ENCODE results near the gene ADAM12. TPM values are rescaled to one million over a fixed set of nuclear protein-coding genes. Genes with fewer than 3 reads are reported as not detected.

ADAM12 gene
- total and polyA plus RNA-seq, 2 of the 13 experiments (the other 11 are each of a cell fraction or from before 2014, with no cell fraction given) = not detected

DNA sequence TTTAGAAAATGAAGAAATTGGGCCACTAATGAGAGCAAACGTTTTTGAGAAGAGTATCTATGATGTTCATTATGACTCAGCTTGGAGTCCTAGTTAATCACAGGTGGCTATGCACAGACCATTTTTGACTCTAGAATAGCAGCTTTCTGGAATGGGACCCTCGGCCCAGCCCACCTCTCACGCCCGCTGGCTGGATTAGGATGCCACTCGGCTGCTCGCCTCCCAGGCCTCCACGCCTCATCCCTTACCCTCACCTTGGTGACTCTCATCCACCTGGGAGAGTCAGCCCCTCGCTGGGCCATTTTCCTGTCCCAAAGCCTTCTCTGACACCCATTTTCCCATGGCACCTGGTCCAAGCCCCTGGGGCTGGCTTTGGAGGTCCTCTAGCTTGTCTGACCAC lies 173.6 kb downstream of the ADAM12 start:
- Histone ChIP-seq H3K4me2 (ENCODE audit: low read depth, low read length) (no peak overlapping the region), H3K27me3 (ENCODE audit: control insufficient read depth in 1 of 2, insufficient read depth in 2 of 2, low read length in 2 of 2) (no peaks in the 10 kb centered on the region; a peak in 1 of 5 replicates), H3K9ac (ENCODE audit: insufficient read depth, low read depth, low read length) (no peak overlapping the region), H3K4me3 (replicated peaks in 1 of 3; ENCODE audit: insufficient read depth in 1 of 3, low read depth in 2 of 3, low read length in 3 of 3) (no peak overlapping the region), H4K20me1 (ENCODE audit: insufficient read depth, low read length) (no peaks in the 10 kb centered on the region), H3K27ac (ENCODE audit: extremely low read length, insufficient read depth, low read length) (no peak overlapping the region), H3K4me1 (ENCODE audit: insufficient read depth, low read length) (no peaks in the 10 kb centered on the region), H2AFZ (ENCODE audit: low read length) (no peak overlapping the region), H3K36me3 (replicated peaks in 1 of 2; ENCODE audit: control insufficient read depth in 1 of 2, insufficient read depth in 2 of 2, low read length in 2 of 2) (no peaks in the 10 kb centered on the region), H3K79me2 (ENCODE audit: insufficient read depth, low read length) (no peaks in the 10 kb centered on the region), H3K9me3 (ENCODE audit: low read length) (no peaks in the 10 kb centered on the region)
- BruUV-seq (replicated peaks) = no TSS peak
- ChIA-PET CTCF (ENCODE audit: low intra/inter-chr PET ratio, low total read pairs) (no interaction called here), POLR2A (no interaction called here)
- TF ChIP-seq ZNF597 (CRISPR knock-in tag; IDR thresholded peaks at IDR 0.05) = no peak
- no peak for TF ChIP-seq XBP1 (CRISPR knock-in tag; IDR thresholded peaks at IDR 0.05)
- no peak for TF ChIP-seq AHR (CRISPR knock-in tag; IDR thresholded peaks at IDR 0.05)
- TF ChIP-seq HOXA5 (CRISPR knock-in tag; IDR thresholded peaks at IDR 0.05) = no peak
- no peak for TF ChIP-seq AKAP8 (CRISPR knock-in tag; IDR thresholded peaks at IDR 0.05)
- no peak for TF ChIP-seq ZNF629 (CRISPR knock-in tag; conservative IDR thresholded peaks at IDR 0.05)
- TF ChIP-seq THYN1 (CRISPR knock-in tag; IDR thresholded peaks at IDR 0.05; ENCODE audit: borderline replicate concordance, low read depth) = no peak
- TF ChIP-seq MIXL1 (CRISPR knock-in tag; IDR thresholded peaks at IDR 0.05) = no peak
- no peak for TF ChIP-seq ZNF503 (CRISPR knock-in tag; IDR thresholded peaks at IDR 0.05)
- TF ChIP-seq NFE2 (CRISPR knock-in tag; IDR thresholded peaks at IDR 0.05) = no peak
- TF ChIP-seq KDM4B (CRISPR knock-in tag; IDR thresholded peaks at IDR 0.05) = no peak
- no peak for TF ChIP-seq ZBTB34 (CRISPR knock-in tag; IDR thresholded peaks at IDR 0.05)
- TF ChIP-seq RFXAP (CRISPR knock-in tag; IDR thresholded peaks at IDR 0.05; ENCODE audit: borderline replicate concordance) = no peak
- no peak for TF ChIP-seq HNRNPL (IDR thresholded peaks at IDR 0.05; ENCODE audit: low read depth, low read length)
- TF ChIP-seq BRD4 (CRISPR knock-in tag; IDR thresholded peaks at IDR 0.05) = no peak
- no peak for TF ChIP-seq ZBTB42 (CRISPR knock-in tag; IDR thresholded peaks at IDR 0.05)
- TF ChIP-seq ZNF10 (CRISPR knock-in tag; IDR thresholded peaks at IDR 0.05; ENCODE audit: borderline replicate concordance, low read depth) = no peak
- FAIRE-seq = no peak
- 5% methylated on average over 6 of the region's 8 CpGs for WGBS (ENCODE audit: low lambda C conversion rate)
- intact Hi-C loops (cut with micrococcal nuclease; ENCODE audit: unreplicated experiment) = no loop called here
- no peak for ATAC-seq
- in situ Hi-C loops (cut with HindIII; ENCODE audit: extremely low pct_ligation_motif_present, low pct_unique_long_range_greater_than_20kb) = no loop called here
- no peak for DNase-seq (ENCODE audit: low spot score)
